ENCODE results near the gene MYZAP.

DNA sequence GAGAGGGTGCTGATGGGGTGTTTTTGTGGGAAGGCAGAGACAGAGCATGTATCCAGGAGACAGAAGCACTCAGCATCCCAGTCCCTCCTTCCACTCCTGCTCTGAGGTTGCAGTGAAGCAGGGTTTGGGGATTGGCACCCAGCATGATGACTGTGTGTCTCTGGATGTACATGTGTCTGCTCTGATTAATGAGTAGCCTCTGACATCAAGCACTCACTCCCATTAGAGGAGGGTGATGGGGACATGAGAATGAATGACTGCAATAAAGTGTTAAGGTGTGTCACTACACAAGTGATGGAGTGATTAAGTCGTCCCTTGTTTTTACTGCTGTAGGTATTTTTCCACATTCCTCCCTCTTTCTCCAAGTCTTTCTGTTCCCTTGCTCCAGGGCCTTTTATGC is 9.6 kb upstream of the MYZAP start:
- TF ChIP-seq, protein P1, sequence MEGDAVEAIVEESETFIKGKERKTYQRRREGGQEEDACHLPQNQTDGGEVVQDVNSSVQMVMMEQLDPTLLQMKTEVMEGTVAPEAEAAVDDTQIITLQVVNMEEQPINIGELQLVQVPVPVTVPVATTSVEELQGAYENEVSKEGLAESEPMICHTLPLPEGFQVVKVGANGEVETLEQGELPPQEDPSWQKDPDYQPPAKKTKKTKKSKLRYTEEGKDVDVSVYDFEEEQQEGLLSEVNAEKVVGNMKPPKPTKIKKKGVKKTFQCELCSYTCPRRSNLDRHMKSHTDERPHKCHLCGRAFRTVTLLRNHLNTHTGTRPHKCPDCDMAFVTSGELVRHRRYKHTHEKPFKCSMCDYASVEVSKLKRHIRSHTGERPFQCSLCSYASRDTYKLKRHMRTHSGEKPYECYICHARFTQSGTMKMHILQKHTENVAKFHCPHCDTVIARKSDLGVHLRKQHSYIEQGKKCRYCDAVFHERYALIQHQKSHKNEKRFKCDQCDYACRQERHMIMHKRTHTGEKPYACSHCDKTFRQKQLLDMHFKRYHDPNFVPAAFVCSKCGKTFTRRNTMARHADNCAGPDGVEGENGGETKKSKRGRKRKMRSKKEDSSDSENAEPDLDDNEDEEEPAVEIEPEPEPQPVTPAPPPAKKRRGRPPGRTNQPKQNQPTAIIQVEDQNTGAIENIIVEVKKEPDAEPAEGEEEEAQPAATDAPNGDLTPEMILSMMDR (conservative IDR thresholded peaks at IDR 0.05 in 1 of 2, IDR thresholded peaks at IDR 0.05 in 1 of 2; ENCODE audit: extremely low read depth in 1 of 2, insufficient read depth in 1 of 2, low read depth in 1 of 2, low read length in 2 of 2): no peak
- TF ChIP-seq EZH2 (IDR thresholded peaks at IDR 0.05; ENCODE audit: borderline replicate concordance, low read length): no peak

Measured in mammary epithelial cell (primary cell).